SK-N-SH treated with all-trans-retinoic acid at 6 μM for 48 hours (cell line): ENCODE measurements around the gene NPAS3.

ENCODE experiments used
- ATAC-seq: fragments of 200-7000 bp; cut with Tn5 transposase; 3 replicates; pipeline ENCODE4 v1.9.1; 2020; ENCODE audit warnings: mild to moderate bottlenecking, moderate library complexity
- ARNTL ChIP-seq: fragments of 450-650 bp; formaldehyde crosslinking; IDR thresholded peaks from 2 replicates; pipeline ENCODE4 v1.5.0; 2020; ENCODE audit warnings: low read depth, mild to moderate bottlenecking, moderate library complexity, borderline replicate concordance
- BACH2 ChIP-seq: fragments of 250-450 bp; sonication (Bioruptor Pico); IDR thresholded peaks from 2 replicates; pipeline ENCODE4 v1.9.0; 2021; ENCODE audit warnings: mild to moderate bottlenecking, borderline replicate concordance
- CSDC2 ChIP-seq: fragments of 250-450 bp; sonication (Bioruptor Pico); IDR thresholded peaks from 2 replicates; pipeline ENCODE4 v1.5.0; 2020; ENCODE audit warnings: mild to moderate bottlenecking, moderate library complexity
- GLIS3 ChIP-seq: fragments of 250-450 bp; sonication (Bioruptor Pico); IDR thresholded peaks from 2 replicates; pipeline ENCODE4 v1.5.0; 2020; ENCODE audit warnings: mild to moderate bottlenecking, moderate library complexity
- ISL1 ChIP-seq: fragments of 250-450 bp; sonication (Bioruptor Pico); IDR thresholded peaks from 2 replicates; pipeline ENCODE4 v2.1.2; 2022; ENCODE audit warnings: mild to moderate bottlenecking, moderate library complexity
- PPARA ChIP-seq: fragments of 250-450 bp; sonication (Bioruptor Pico); IDR thresholded peaks from 2 replicates; pipeline ENCODE4 v1.5.0; 2020; ENCODE audit warnings: mild to moderate bottlenecking, borderline replicate concordance
- RARB ChIP-seq: fragments of 250-450 bp; sonication (Bioruptor Pico); IDR thresholded peaks from 2 replicates; pipeline ENCODE4 v1.8.0; 2021; ENCODE audit warnings: mild to moderate bottlenecking, moderate library complexity
- SNAI2 ChIP-seq: fragments of 250-450 bp; sonication (Bioruptor Pico); IDR thresholded peaks from 2 replicates; pipeline ENCODE4 v1.5.0; 2020; ENCODE audit warnings: mild to moderate bottlenecking, moderate library complexity
- TCF4 ChIP-seq: fragments of 250-450 bp; sonication (Bioruptor Pico); IDR thresholded peaks from 2 replicates; pipeline ENCODE4 v1.8.0; 2021; ENCODE audit warnings: mild to moderate bottlenecking, moderate library complexity, borderline replicate concordance
- TOX ChIP-seq: fragments of 250-450 bp; sonication (Bioruptor Pico); IDR thresholded peaks from 2 replicates; pipeline ENCODE4 v1.8.0; 2021; ENCODE audit warnings: mild to moderate bottlenecking, moderate library complexity, borderline replicate concordance
- ZC3H10 ChIP-seq: fragments of 250-450 bp; sonication (Bioruptor Pico); IDR thresholded peaks from 2 replicates; pipeline ENCODE4 v1.5.1; 2021; ENCODE audit warnings: mild to moderate bottlenecking, moderate library complexity
- ZFP3 ChIP-seq: fragments of 250-450 bp; sonication (Bioruptor Pico); IDR thresholded peaks from 2 replicates; pipeline ENCODE4 v1.5.0; 2020; ENCODE audit warnings: mild to moderate bottlenecking, moderate library complexity
- ZFP30 ChIP-seq: fragments of 450-650 bp; formaldehyde crosslinking; IDR thresholded peaks from 2 replicates; pipeline ENCODE4 v1.5.0; 2022; ENCODE audit warnings: mild to moderate bottlenecking, moderate library complexity
- ZNF565 ChIP-seq: fragments of 450-650 bp; formaldehyde crosslinking; conservative IDR thresholded peaks from 2 replicates; pipeline ENCODE4 v1.5.0; 2020; ENCODE audit warnings: low read depth, mild to moderate bottlenecking, moderate library complexity
- ZNF70 ChIP-seq: fragments of 450-650 bp; formaldehyde crosslinking; IDR thresholded peaks from 2 replicates; pipeline ENCODE4 v1.5.0; 2020; ENCODE audit warnings: mild to moderate bottlenecking, moderate library complexity
- ZNF8 ChIP-seq: fragments of 450-650 bp; formaldehyde crosslinking; IDR thresholded peaks from 2 replicates; pipeline ENCODE4 v1.5.0; 2020; ENCODE audit warnings: mild to moderate bottlenecking, moderate library complexity
- TF ChIP-seq, protein P1 (sequence below): fragments of 250-450 bp; sonication (Bioruptor Pico); IDR thresholded peaks from 2 replicates; pipeline ENCODE4 v1.5.0; 2020; ENCODE audit warnings: mild to moderate bottlenecking, moderate library complexity
- TF ChIP-seq, protein P2 (sequence below): fragments of 250-450 bp; sonication (Bioruptor Pico); IDR thresholded peaks from 2 replicates; pipeline ENCODE4 v1.5.1; 2021; ENCODE audit warnings: mild to moderate bottlenecking, moderate library complexity
- TF ChIP-seq, protein P3 (sequence below): fragments of 250-450 bp; sonication (Bioruptor Pico); IDR thresholded peaks from 2 replicates; pipeline ENCODE4 v1.5.1; 2020; ENCODE audit warnings: low read depth, mild to moderate bottlenecking, moderate library complexity
- TF ChIP-seq, protein P4 (sequence below): fragments of 250-450 bp; sonication (Bioruptor Pico); IDR thresholded peaks from 2 replicates; pipeline ENCODE4 v1.8.0; 2020; ENCODE audit warnings: mild to moderate bottlenecking, moderate library complexity, borderline replicate concordance

The NPAS3 gene

DNA sequence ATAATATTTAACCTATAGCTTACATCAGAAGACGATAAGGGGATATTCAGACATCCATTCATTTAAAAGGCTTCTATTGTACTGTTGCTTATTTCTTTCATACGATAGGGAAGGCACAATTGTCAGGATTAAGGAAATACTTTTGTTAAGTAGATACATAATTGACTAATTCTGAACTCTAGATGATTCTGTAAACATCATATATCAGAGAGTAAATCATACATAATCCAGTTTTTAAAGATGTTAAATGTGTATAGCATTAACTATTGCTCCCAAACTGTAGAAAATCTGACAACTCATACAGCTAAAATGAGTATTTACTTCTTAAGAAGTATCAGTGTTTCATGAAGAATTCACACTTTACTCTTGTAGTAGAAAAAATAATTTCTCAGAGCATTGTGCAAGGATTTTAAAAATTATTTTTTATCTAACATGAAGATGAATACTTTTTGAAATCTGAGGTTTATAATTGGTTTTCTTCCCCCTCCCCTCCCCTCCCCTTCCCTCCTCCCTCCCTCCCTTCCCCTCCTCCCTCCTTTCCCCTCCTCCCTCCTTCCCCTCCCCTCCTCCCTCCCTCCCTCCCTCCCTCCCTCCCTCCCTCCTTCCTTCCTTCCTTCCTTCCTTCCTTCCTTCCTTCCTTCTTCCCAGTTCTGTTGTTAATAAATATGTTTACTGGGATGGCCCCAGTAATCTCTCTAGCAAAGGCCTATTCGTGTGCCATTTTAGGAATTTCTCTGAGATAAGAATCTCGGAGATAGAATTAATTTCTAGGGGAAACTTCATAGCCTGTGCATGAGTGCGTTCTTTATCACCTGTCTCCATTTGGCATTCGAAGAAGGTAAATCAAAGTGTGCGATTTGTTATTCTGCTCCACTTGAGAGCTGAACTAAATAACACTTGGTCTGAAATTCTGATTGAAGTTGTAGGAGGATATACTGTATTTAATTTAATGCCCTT is 2.3 kb downstream of the NPAS3 start:
- TF ChIP-seq RARB (CRISPR knock-in tag), result no peak
- TF ChIP-seq, protein P1, sequence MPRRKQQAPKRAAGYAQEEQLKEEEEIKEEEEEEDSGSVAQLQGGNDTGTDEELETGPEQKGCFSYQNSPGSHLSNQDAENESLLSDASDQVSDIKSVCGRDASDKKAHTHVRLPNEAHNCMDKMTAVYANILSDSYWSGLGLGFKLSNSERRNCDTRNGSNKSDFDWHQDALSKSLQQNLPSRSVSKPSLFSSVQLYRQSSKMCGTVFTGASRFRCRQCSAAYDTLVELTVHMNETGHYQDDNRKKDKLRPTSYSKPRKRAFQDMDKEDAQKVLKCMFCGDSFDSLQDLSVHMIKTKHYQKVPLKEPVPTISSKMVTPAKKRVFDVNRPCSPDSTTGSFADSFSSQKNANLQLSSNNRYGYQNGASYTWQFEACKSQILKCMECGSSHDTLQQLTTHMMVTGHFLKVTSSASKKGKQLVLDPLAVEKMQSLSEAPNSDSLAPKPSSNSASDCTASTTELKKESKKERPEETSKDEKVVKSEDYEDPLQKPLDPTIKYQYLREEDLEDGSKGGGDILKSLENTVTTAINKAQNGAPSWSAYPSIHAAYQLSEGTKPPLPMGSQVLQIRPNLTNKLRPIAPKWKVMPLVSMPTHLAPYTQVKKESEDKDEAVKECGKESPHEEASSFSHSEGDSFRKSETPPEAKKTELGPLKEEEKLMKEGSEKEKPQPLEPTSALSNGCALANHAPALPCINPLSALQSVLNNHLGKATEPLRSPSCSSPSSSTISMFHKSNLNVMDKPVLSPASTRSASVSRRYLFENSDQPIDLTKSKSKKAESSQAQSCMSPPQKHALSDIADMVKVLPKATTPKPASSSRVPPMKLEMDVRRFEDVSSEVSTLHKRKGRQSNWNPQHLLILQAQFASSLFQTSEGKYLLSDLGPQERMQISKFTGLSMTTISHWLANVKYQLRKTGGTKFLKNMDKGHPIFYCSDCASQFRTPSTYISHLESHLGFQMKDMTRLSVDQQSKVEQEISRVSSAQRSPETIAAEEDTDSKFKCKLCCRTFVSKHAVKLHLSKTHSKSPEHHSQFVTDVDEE (CRISPR knock-in tag), result no peak
- TF ChIP-seq ZC3H10 (CRISPR knock-in tag), result no peak
- TF ChIP-seq ZFP3 (CRISPR knock-in tag), result no peak
- TF ChIP-seq ZNF8 (CRISPR knock-in tag), result no peak
- no peak for TF ChIP-seq TOX
- ATAC-seq, result no peak

DNA sequence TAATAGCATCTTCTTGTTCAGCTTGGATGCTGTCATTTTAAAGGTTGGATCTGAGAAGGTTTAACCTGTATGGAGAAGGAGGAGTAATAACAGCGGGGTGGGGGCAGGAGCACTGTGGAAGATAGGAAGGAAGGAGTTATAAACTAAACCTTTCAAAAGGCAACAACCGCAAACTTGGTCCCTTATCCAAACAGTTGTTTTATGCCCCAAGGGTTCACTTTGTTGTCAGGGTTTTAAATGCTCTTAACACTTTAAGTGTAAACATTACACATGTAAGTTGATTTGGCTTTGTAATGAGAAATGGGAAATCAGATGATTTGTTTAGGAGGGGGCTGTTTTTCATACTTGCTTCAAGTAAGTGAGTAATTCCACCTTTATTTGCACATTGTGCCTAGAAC is 3.0 kb downstream of the NPAS3 start:
- TF ChIP-seq ZNF70 (peak; percentile 24; the same call in 1 of the 2 replicates), PPARA (no peak)
- no peak for ATAC-seq

DNA sequence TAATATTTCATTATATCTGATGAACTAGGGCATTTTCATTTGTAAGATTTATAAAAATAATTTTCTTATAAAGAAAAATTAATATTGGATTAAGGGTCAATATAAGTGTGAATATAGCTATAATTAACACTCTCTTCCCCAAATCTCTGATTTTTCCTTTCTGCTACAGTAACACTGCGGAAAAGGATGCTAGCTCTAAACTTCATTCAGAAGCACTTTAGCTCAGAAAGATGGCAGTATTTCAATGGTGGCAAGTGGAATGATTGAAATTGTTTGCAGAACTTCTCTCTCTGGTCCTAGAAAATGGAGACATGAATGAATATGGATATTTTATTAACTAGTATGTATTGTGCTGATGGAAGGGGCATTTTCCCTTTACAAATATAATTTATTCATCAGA is 8.4 kb downstream of the NPAS3 start:
- no peak for ATAC-seq
- TF ChIP-seq, protein P2, sequence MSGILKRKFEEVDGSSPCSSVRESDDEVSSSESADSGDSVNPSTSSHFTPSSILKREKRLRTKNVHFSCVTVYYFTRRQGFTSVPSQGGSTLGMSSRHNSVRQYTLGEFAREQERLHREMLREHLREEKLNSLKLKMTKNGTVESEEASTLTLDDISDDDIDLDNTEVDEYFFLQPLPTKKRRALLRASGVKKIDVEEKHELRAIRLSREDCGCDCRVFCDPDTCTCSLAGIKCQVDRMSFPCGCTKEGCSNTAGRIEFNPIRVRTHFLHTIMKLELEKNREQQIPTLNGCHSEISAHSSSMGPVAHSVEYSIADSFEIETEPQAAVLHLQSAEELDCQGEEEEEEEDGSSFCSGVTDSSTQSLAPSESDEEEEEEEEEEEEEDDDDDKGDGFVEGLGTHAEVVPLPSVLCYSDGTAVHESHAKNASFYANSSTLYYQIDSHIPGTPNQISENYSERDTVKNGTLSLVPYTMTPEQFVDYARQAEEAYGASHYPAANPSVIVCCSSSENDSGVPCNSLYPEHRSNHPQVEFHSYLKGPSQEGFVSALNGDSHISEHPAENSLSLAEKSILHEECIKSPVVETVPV (CRISPR knock-in tag), result no peak
- TF ChIP-seq ZNF8 (CRISPR knock-in tag), result no peak
- TF ChIP-seq TCF4, result no peak

DNA sequence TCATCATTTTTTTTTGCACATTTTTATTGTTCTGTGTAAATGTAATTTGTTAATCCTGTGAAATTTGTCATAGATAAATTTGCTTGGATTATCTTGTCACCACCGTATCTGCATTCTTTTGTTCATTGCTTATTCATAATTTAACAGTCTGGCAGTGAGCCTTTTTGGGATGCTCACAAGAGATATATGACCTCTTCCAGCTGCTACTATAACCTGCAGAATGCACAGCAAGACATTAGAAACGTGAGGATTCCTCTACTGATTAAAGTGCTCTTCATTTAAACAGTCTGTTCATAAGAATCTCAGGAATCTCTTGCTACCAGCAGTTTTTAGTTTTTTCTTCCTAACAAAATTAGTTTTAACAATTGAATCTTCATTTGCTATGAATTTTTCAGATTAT is 9.1 kb downstream of the NPAS3 start:
- TF ChIP-seq CSDC2 (CRISPR knock-in tag), result no peak
- TF ChIP-seq ZNF8 (CRISPR knock-in tag), result no peak
- TF ChIP-seq ZFP30, result no peak
- no peak for TF ChIP-seq RARB (CRISPR knock-in tag)
- TF ChIP-seq, protein P3, sequence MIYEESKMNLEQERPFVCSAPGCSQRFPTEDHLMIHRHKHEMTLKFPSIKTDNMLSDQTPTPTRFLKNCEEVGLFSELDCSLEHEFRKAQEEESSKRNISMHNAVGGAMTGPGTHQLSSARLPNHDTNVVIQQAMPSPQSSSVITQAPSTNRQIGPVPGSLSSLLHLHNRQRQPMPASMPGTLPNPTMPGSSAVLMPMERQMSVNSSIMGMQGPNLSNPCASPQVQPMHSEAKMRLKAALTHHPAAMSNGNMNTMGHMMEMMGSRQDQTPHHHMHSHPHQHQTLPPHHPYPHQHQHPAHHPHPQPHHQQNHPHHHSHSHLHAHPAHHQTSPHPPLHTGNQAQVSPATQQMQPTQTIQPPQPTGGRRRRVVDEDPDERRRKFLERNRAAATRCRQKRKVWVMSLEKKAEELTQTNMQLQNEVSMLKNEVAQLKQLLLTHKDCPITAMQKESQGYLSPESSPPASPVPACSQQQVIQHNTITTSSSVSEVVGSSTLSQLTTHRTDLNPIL (CRISPR knock-in tag), result no peak
- TF ChIP-seq, protein P4, sequence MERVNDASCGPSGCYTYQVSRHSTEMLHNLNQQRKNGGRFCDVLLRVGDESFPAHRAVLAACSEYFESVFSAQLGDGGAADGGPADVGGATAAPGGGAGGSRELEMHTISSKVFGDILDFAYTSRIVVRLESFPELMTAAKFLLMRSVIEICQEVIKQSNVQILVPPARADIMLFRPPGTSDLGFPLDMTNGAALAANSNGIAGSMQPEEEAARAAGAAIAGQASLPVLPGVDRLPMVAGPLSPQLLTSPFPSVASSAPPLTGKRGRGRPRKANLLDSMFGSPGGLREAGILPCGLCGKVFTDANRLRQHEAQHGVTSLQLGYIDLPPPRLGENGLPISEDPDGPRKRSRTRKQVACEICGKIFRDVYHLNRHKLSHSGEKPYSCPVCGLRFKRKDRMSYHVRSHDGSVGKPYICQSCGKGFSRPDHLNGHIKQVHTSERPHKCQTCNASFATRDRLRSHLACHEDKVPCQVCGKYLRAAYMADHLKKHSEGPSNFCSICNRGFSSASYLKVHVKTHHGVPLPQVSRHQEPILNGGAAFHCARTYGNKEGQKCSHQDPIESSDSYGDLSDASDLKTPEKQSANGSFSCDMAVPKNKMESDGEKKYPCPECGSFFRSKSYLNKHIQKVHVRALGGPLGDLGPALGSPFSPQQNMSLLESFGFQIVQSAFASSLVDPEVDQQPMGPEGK (CRISPR knock-in tag), result no peak
- no peak for TF ChIP-seq ZNF565
- no peak for TF ChIP-seq BACH2 (CRISPR knock-in tag)
- TF ChIP-seq ZNF70, result no peak
- TF ChIP-seq ZFP3 (CRISPR knock-in tag), result no peak
- no peak for TF ChIP-seq TCF4
- TF ChIP-seq ZC3H10 (CRISPR knock-in tag), result no peak
- TF ChIP-seq TOX, result no peak
- TF ChIP-seq ISL1 (CRISPR knock-in tag), result no peak
- no peak for TF ChIP-seq ARNTL (CRISPR knock-in tag)
- no peak for TF ChIP-seq GLIS3 (CRISPR knock-in tag)
- no peak for TF ChIP-seq SNAI2 (CRISPR knock-in tag)
- peak; percentile 50; the same call in 2 of the 3 replicates for ATAC-seq
